ENCODE results near the gene SIK2.

Gene SIK2

GRCh38 chr11:111668980-111669379, 66.7 kb downstream of the SIK2 start:
- in situ Hi-C loops (cut with MboI; ENCODE audit: low sequenced_read_pairs, unreplicated experiment): no loop called here
- no peak for TF ChIP-seq CTCF (IDR thresholded peaks at IDR 0.05; ENCODE audit: borderline replicate concordance, control extremely low read depth, extremely low read depth, insufficient read depth, missing control alignments)
- DNase-seq (ENCODE audit: low spot score): no peak

GRCh38 chr11:111671383-111671782, 69.1 kb downstream of the SIK2 start:
- in situ Hi-C loops (cut with MboI; ENCODE audit: low sequenced_read_pairs, unreplicated experiment): no loop called here
- no peak for DNase-seq (ENCODE audit: low spot score)
- TF ChIP-seq CTCF (IDR thresholded peaks at IDR 0.05; ENCODE audit: borderline replicate concordance, control extremely low read depth, extremely low read depth, insufficient read depth, missing control alignments): no peak

GRCh38 chr11:111672949-111673348, 70.7 kb downstream of the SIK2 start:
- in situ Hi-C loops (cut with MboI; ENCODE audit: low sequenced_read_pairs, unreplicated experiment): no loop called here
- no peak for DNase-seq (ENCODE audit: low spot score)
- no peak for TF ChIP-seq CTCF (IDR thresholded peaks at IDR 0.05; ENCODE audit: borderline replicate concordance, control extremely low read depth, extremely low read depth, insufficient read depth, missing control alignments)

GRCh38 chr11:111674941-111675340, 72.7 kb downstream of the SIK2 start:
- in situ Hi-C loops (cut with MboI; ENCODE audit: low sequenced_read_pairs, unreplicated experiment): no loop called here
- no peak for TF ChIP-seq CTCF (IDR thresholded peaks at IDR 0.05; ENCODE audit: borderline replicate concordance, control extremely low read depth, extremely low read depth, insufficient read depth, missing control alignments)

GRCh38 chr11:111675891-111676290, 73.6 kb downstream of the SIK2 start:
- no peak for TF ChIP-seq CTCF (IDR thresholded peaks at IDR 0.05; ENCODE audit: borderline replicate concordance, control extremely low read depth, extremely low read depth, insufficient read depth, missing control alignments)
- in situ Hi-C loops (cut with MboI; ENCODE audit: low sequenced_read_pairs, unreplicated experiment): no loop called here
- DNase-seq (ENCODE audit: low spot score): no peak

More at GRCh38 chr11:111674941-111675340, 72.7 kb downstream of the SIK2 start:
- no peak for DNase-seq (ENCODE audit: low spot score)

GRCh38 chr11:111676878-111677585, 74.8 kb downstream of the SIK2 start:
- no peak for DNase-seq (ENCODE audit: low spot score)
- in situ Hi-C loops (cut with MboI; ENCODE audit: low sequenced_read_pairs, unreplicated experiment): no loop called here
- no peak for TF ChIP-seq CTCF (IDR thresholded peaks at IDR 0.05; ENCODE audit: borderline replicate concordance, control extremely low read depth, extremely low read depth, insufficient read depth, missing control alignments)
